Spleen (tissue), 11 donors: Measurements from ENCODE around the gene POU2F3. TPM values are rescaled to one million over a fixed set of nuclear protein-coding genes. Genes with fewer than 3 reads are reported as not detected.
A peak's percentile ranks its signal among the peaks of the same experiment; 100 is the strongest.

Experiments
- DNase-seq: peaks from one replicate; pipeline ENCODE4 v3.0.0-alpha.2; 2020
- H3K27ac ChIP-seq, 8 donors: fragments of 200-600 bp; sonication (generic) in 7 of 8; 1 replicate in 4 of 8; 2 replicates in 4 of 8; pipeline versions ENCODE4 v1.5.0 to v1.8.0; 2016 to 2021; ENCODE audit warnings: inconsistent platforms in 4 of 8, mild to moderate bottlenecking in 4 of 8, moderate library complexity in 1 of 8
- H3K27me3 ChIP-seq, 7 donors: fragments of 200-600 bp; sonication (generic) in 6 of 7; replicated peaks in 1 of 7; 1 replicate in 4 of 7; 2 replicates in 3 of 7; pipeline versions ENCODE4 v1.5.0 to v1.8.0; 2016 to 2021; ENCODE audit warnings: inconsistent platforms in 3 of 7, mild to moderate bottlenecking in 1 of 7
- H3K36me3 ChIP-seq, 6 donors: fragments of 200-600 bp; sonication (generic) in 5 of 6; 1 replicate in 4 of 6; 2 replicates in 2 of 6; pipeline versions ENCODE4 v1.5.0 to v1.8.0; 2016 to 2021; ENCODE audit warnings: inconsistent platforms in 2 of 6
- H3K4me1 ChIP-seq, 6 donors: fragments of 200-600 bp; sonication (generic) in 5 of 6; 1 replicate in 3 of 6; 2 replicates in 3 of 6; pipeline versions ENCODE4 v1.5.0 to v1.8.0; 2016 to 2021; ENCODE audit warnings: inconsistent platforms in 3 of 6
- H3K4me3 ChIP-seq, 8 donors: fragments of 200-600 bp; sonication (generic) in 7 of 8; 1 replicate in 4 of 8; 2 replicates in 4 of 8; pipeline versions ENCODE4 v1.5.0 to v1.8.0; 2016 to 2021; ENCODE audit warnings: inconsistent platforms in 4 of 8, mild to moderate bottlenecking in 4 of 8, moderate library complexity in 2 of 8
- H3K9me3 ChIP-seq, 8 donors: fragments of 200-600 bp; sonication (generic) in 7 of 8; 1 replicate in 4 of 8; 2 replicates in 4 of 8; pipeline versions ENCODE4 v1.5.0 to v1.8.0; 2016 to 2021; ENCODE audit warnings: inconsistent platforms in 4 of 8
- CTCF ChIP-seq, 11 experiments: fragments of 200-600 bp in 7 of 11; fragments of 450-650 bp in 4 of 11; sonication (generic) in 4 of 11; IDR thresholded peaks in 8 of 11; conservative IDR thresholded peaks in 3 of 11; 1 replicate in 7 of 11; 2 replicates in 4 of 11; pipeline versions ENCODE4 v1.4.0 to v1.8.0; 2016 to 2021; ENCODE audit warnings: antibody characterized with exemption in 11 of 11, inconsistent platforms in 4 of 11, mild to moderate bottlenecking in 1 of 11
- POLR2A ChIP-seq, 3 donors: fragments of 450-650 bp; IDR thresholded peaks; one replicate each; pipeline ENCODE4 v1.5.1; 2017; ENCODE audit warnings: antibody characterized with exemption in 3 of 3, mild to moderate bottlenecking in 1 of 3
- POLR2AphosphoS5 ChIP-seq, 3 donors: sonication (generic); formaldehyde crosslinking; IDR thresholded peaks; one replicate each; pipeline ENCODE4 v1.5.1; 2017; ENCODE audit warnings: antibody characterized with exemption in 3 of 3
- WGBS, 5 donors: extraction: QIAGEN DNeasy Blood & Tissue Kit in 3 of 5; methylation state at CpG; one replicate each; pipeline versions ENCODE4 v1.1.5 to v1.1.7; 2013 to 2018; 5-methylcytosine and 5-hydroxymethylcytosine counted together
- intact Hi-C: fragments of 100-400 bp; cut with DNase I; formaldehyde crosslinking; loops from one replicate; pipeline ENCODE4 v1.15.0; 2023; ENCODE audit warnings: low total_unique reads
- polyA plus RNA-seq, 3 donors: library from polyadenylated mRNA; stranded (reverse); fragments of 200-250 nt; gene quantifications; one replicate each; pipeline ENCODE4 v1.2.1, GENCODE V29; 2013
- total RNA-seq, 7 donors: library from RNA; depleted of rRNA in 3 of 7; stranded (reverse); fragments of >200 nt in 3 of 7; fragmentation: NEBNext Ultra II Directional in 4 of 7; extraction: Animal tissue kit (Norgen Biotek cat#: 25700) in 4 of 7; gene quantifications; one replicate each; pipeline versions ENCODE4 v1.1.0 to v1.2.1, GENCODE V29; 2016 to 2021
- donor health status: healthy with polysubstance abuse.
- donor health status: DM: no; HTN: no; CAD: no; lungs with moderate emphysema.
- donor health status: DM: no; HTN: no; CAD: no.
- donor health status: Bipolar disorder and iron deficiency.
- donor health status: healthy.
- donor health status: DM: no; HTN: no; CAD: no.
- donor health status: DM: yes; HTN: yes; CAD: no.

POU2F3 gene
- total and polyA plus RNA-seq, 10 donors = 0.04 to 0.27 (median 0.19) TPM; not detected in 4

- intact Hi-C loops = no loop called here
- H3K27ac ChIP-seq = peak overlapping the region in 2 of 8 donors; percentile 1 to 19
- H3K4me1 ChIP-seq = peaks cover 28 to 95% (median 73%) of the 10 kb centered on the region in 6 donors
Measured at GRCh38 chr11:120343429-120343828, 103.5 kb downstream of the POU2F3 start.

GRCh38 chr11:120344302-120345004 lies 104.5 kb downstream of the POU2F3 start:
- Histone ChIP-seq H3K27me3 (peaks cover 0 to 93% (median 9%) of the 10 kb centered on the region in 7 donors), H3K4me1 (peaks cover 28 to 88% (median 63%) of the 10 kb centered on the region in 6 donors), H3K36me3 (no peaks in the 10 kb centered on the region), H3K27ac (peak overlapping the region in 2 of 8 donors; percentile 1 to 19), H3K9me3 (peaks cover 0 to 5% (median 0%) of the 10 kb centered on the region in 8 donors), H3K4me3 (peak overlapping the region in 1 of 8 donors; percentile 6)
- 0 to 13% (median 6%) methylated on average over 1 of the region's 1 CpG for WGBS, 5 donors
- peak in 1 of 3 donors; percentile 48 for TF ChIP-seq POLR2AphosphoS5 (IDR thresholded peaks at IDR 0.05)
- TF ChIP-seq CTCF (IDR thresholded peaks at IDR 0.05 in 8 of 11, conservative IDR thresholded peaks at IDR 0.05 in 3 of 11) = no peak
- intact Hi-C loops = no loop called here
- no peak for DNase-seq

More at GRCh38 chr11:120343429-120343828, 103.5 kb downstream of the POU2F3 start:
- no peak for DNase-seq
- 40 to 81% (median 63%) methylated on average over 2 of the region's 2 CpGs for WGBS, 5 donors
- Histone ChIP-seq H3K9me3 (peaks cover 0 to 5% (median 0%) of the 10 kb centered on the region in 8 donors), H3K36me3 (no peaks in the 10 kb centered on the region), H3K4me3 (peak overlapping the region in 1 of 8 donors; percentile 6), H3K27me3 (peaks cover 0 to 93% (median 9%) of the 10 kb centered on the region in 7 donors)
- TF ChIP-seq POLR2A (IDR thresholded peaks at IDR 0.05) (no peak), CTCF (IDR thresholded peaks at IDR 0.05 in 8 of 11, conservative IDR thresholded peaks at IDR 0.05 in 3 of 11) (no peak), POLR2AphosphoS5 (IDR thresholded peaks at IDR 0.05) (no peak)

GRCh38 chr11:120346233-120346632 lies 106.3 kb downstream of the POU2F3 start:
- TF ChIP-seq POLR2AphosphoS5 (IDR thresholded peaks at IDR 0.05) = no peak
- no peak for TF ChIP-seq CTCF (IDR thresholded peaks at IDR 0.05 in 8 of 11, conservative IDR thresholded peaks at IDR 0.05 in 3 of 11)
- no peak for TF ChIP-seq POLR2A (IDR thresholded peaks at IDR 0.05)
- Histone ChIP-seq H3K4me1 (peaks cover 28 to 70% (median 53%) of the 10 kb centered on the region in 6 donors), H3K4me3 (no peak overlapping the region), H3K9me3 (peaks cover 0 to 5% (median 0%) of the 10 kb centered on the region in 8 donors), H3K27ac (no peak overlapping the region), H3K36me3 (no peaks in the 10 kb centered on the region), H3K27me3 (peaks cover 0 to 92% (median 9%) of the 10 kb centered on the region in 7 donors)
- intact Hi-C loops = no loop called here
- DNase-seq = no peak
- WGBS, 5 donors = 68 to 82% (median 69%) methylated on average over 1 of the region's 1 CpG

- no peak for DNase-seq
- Histone ChIP-seq H3K27ac (no peak overlapping the region), H3K36me3 (no peaks in the 10 kb centered on the region), H3K4me3 (no peak overlapping the region), H3K9me3 (no peaks in the 10 kb centered on the region), H3K27me3 (peaks cover 0 to 89% (median 5%) of the 10 kb centered on the region in 7 donors), H3K4me1 (peaks cover 9 to 29% (median 19%) of the 10 kb centered on the region in 6 donors)
- intact Hi-C loops = no loop called here
- TF ChIP-seq POLR2A (IDR thresholded peaks at IDR 0.05) (no peak), CTCF (IDR thresholded peaks at IDR 0.05 in 8 of 11, conservative IDR thresholded peaks at IDR 0.05 in 3 of 11) (no peak), POLR2AphosphoS5 (IDR thresholded peaks at IDR 0.05) (no peak)
Measured at GRCh38 chr11:120350637-120351036, 110.7 kb downstream of the POU2F3 start.
